Gastrocnemius medialis (tissue), 4 donors: Measurements from ENCODE around the gene ATP13A3. TPM values are rescaled to one million over a fixed set of nuclear protein-coding genes. Genes with fewer than 3 reads are reported as not detected.
"Not testable (repeated sequence)": the region's sequence is repeated elsewhere in the genome, so short reads cannot be mapped to it uniquely, and the experiment has no call there.

Experiments
- ATAC-seq, 2 donors: fragments of 150-250 bp; one replicate each; pipeline ENCODE4 v1.9.1; 2016
- DNase-seq, 2 donors: peaks; one replicate each; pipeline ENCODE4 v3.0.0-alpha.2; 2019
- H3K27ac ChIP-seq, 4 donors: fragments of 200-600 bp; sonication (generic); 1 replicate in 1 of 4; 2 replicates in 3 of 4; pipeline ENCODE4 v1.5.1; 2016 to 2018; ENCODE audit warnings: mild to moderate bottlenecking in 2 of 4, moderate library complexity in 1 of 4
- H3K27me3 ChIP-seq, 3 donors: fragments of 200-600 bp; sonication (generic) in 2 of 3; 1 replicate in 1 of 3; 2 replicates in 2 of 3; pipeline versions ENCODE4 v1.5.1 to v1.6.0; 2016 to 2019; ENCODE audit warnings: mild to moderate bottlenecking in 1 of 3, moderate library complexity in 1 of 3
- H3K36me3 ChIP-seq, 2 donors: fragments of 200-600 bp; sonication (generic) in 1 of 2; one replicate each; pipeline ENCODE4 v1.5.1; 2017 to 2018
- H3K4me1 ChIP-seq, 2 donors: fragments of 200-600 bp; sonication (generic) in 1 of 2; one replicate each; pipeline ENCODE4 v1.5.1; 2016 to 2017; ENCODE audit warnings: mild to moderate bottlenecking in 2 of 2
- H3K4me3 ChIP-seq, 4 donors: fragments of 200-600 bp; sonication (generic) in 3 of 4; 1 replicate in 1 of 4; 2 replicates in 3 of 4; pipeline ENCODE4 v1.5.1; 2016 to 2019; ENCODE audit warnings: mild to moderate bottlenecking in 2 of 4
- H3K9me3 ChIP-seq, 3 donors: fragments of 200-600 bp; sonication (generic) in 2 of 3; 1 replicate in 1 of 3; 2 replicates in 2 of 3; pipeline ENCODE4 v1.5.1; 2016 to 2019
- POLR2A ChIP-seq, 2 donors: fragments of 450-650 bp; IDR thresholded peaks; one replicate each; pipeline ENCODE4 v1.6.1; 2017; ENCODE audit warnings: antibody characterized with exemption in 2 of 2, mild to moderate bottlenecking in 2 of 2, moderate library complexity in 2 of 2
- in situ Hi-C, 4 donors: fragments of 200-750 bp; cut with MboI; loops; one replicate each; pipeline versions ENCODE4 v1.15.0 to v1.8.0; 2017; ENCODE audit warnings: low sequenced_read_pairs in 4 of 4
- intact Hi-C: fragments of 100-400 bp; cut with DNase I; formaldehyde crosslinking; loops from one replicate; pipeline ENCODE4 v1.15.1; 2023; ENCODE audit warnings: low total_unique reads
- total RNA-seq, 4 donors: library from RNA; depleted of rRNA; stranded (reverse); fragments of >200 nt; gene quantifications; one replicate each; pipeline versions ENCODE4 v1.1.0 to v1.2.3, GENCODE V29; 2016
- TF ChIP-seq, protein P1 (sequence below), 5 experiments: fragments of 450-650 bp in 3 of 5; fragments of 200-600 bp in 2 of 5; sonication (generic) in 2 of 5; IDR thresholded peaks in 4 of 5; conservative IDR thresholded peaks in 1 of 5; 1 replicate in 4 of 5; 2 replicates in 1 of 5; pipeline ENCODE4 v1.5.1; 2016 to 2019; ENCODE audit warnings: antibody characterized with exemption in 5 of 5, mild to moderate bottlenecking in 3 of 5, moderate library complexity in 3 of 5

Gene ATP13A3
- total RNA-seq, 4 donors from 2014 or later: 31.8 to 90.2 (median 57.3) TPM

DNA sequence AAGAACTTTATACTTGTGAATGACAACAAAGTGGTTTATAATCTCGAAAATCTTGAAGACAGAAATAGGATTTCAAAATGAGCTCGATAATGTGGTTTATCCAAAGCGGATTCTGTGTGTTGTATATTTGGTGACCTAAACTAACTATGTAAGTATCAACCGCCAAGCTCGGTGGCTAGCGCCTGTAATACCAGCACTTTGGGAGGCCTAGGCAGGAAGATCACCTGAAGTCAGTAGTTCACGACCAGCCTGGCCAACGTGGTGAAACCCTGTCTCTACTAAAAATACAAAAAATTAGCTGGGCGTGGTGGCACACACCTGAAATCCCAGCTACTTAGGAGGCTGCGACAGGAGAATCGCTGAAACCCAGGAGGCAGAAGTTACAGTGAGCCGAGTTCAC, 2.2 kb downstream of the ATP13A3 start:
- Histone ChIP-seq H3K9me3 (no peaks in the 10 kb centered on the region), H3K27ac (no peak overlapping the region), H3K27me3 (no peaks in the 10 kb centered on the region), H3K36me3 (peaks cover 0 to 3% of the 10 kb centered on the region in 2 donors), H3K4me3 (no peak overlapping the region), H3K4me1 (peaks cover 16 to 23% of the 10 kb centered on the region in 2 donors)
- TF ChIP-seq, protein P1, sequence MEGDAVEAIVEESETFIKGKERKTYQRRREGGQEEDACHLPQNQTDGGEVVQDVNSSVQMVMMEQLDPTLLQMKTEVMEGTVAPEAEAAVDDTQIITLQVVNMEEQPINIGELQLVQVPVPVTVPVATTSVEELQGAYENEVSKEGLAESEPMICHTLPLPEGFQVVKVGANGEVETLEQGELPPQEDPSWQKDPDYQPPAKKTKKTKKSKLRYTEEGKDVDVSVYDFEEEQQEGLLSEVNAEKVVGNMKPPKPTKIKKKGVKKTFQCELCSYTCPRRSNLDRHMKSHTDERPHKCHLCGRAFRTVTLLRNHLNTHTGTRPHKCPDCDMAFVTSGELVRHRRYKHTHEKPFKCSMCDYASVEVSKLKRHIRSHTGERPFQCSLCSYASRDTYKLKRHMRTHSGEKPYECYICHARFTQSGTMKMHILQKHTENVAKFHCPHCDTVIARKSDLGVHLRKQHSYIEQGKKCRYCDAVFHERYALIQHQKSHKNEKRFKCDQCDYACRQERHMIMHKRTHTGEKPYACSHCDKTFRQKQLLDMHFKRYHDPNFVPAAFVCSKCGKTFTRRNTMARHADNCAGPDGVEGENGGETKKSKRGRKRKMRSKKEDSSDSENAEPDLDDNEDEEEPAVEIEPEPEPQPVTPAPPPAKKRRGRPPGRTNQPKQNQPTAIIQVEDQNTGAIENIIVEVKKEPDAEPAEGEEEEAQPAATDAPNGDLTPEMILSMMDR (IDR thresholded peaks at IDR 0.05 in 4 of 5, conservative IDR thresholded peaks at IDR 0.05 in 1 of 5): no peak
- TF ChIP-seq POLR2A (IDR thresholded peaks at IDR 0.05): no peak
- in situ Hi-C loops: loop anchor here (5.0 kb wide), 3 partner anchors 98 to 108 kb away; no protein-coding TSS in a partner anchor
- ATAC-seq (no peak), DNase-seq (no peak)
- intact Hi-C loops: loop anchor here (5.0 to 10.0 kb wide), 3 partner anchors 188 to 350 kb away; partner anchors contain the start of genes HES1 and LSG1

DNA sequence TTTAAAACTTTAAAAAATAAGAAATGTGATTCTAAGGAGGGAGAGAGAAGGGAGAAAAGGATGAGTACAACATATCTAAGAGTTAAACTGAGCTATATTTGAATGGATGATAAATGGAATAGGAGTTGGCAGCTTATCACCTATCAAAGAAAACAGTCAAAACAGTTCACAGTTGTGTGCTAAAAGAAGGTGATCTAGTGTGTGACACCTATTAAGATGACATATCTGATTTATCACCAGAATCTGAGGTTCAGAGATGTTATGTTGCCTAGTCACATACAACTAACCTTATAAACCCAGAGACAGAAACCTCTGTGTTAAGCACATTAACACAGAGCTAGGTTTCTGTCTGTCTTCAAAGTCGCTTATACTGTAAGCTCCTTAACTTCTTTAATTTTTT, 3.0 kb downstream of the ATP13A3 start:
- Histone ChIP-seq H3K27ac (no peak overlapping the region), H3K27me3 (no peaks in the 10 kb centered on the region), H3K9me3 (no peaks in the 10 kb centered on the region), H3K36me3 (peaks cover 0 to 3% of the 10 kb centered on the region in 2 donors), H3K4me3 (no peak overlapping the region), H3K4me1 (peaks cover 16 to 23% of the 10 kb centered on the region in 2 donors)
- in situ Hi-C loops: loop anchor here (5.0 kb wide), 3 partner anchors 98 to 108 kb away; no protein-coding TSS in a partner anchor
- intact Hi-C loops: loop anchor here (10.0 kb wide), 2 partner anchors 209 to 349 kb away; partner anchors contain the start of gene HES1
- DNase-seq: no peak
- TF ChIP-seq, protein P1 (IDR thresholded peaks at IDR 0.05 in 4 of 5, conservative IDR thresholded peaks at IDR 0.05 in 1 of 5): no peak
- no peak for TF ChIP-seq POLR2A (IDR thresholded peaks at IDR 0.05)
- no peak for ATAC-seq

DNA sequence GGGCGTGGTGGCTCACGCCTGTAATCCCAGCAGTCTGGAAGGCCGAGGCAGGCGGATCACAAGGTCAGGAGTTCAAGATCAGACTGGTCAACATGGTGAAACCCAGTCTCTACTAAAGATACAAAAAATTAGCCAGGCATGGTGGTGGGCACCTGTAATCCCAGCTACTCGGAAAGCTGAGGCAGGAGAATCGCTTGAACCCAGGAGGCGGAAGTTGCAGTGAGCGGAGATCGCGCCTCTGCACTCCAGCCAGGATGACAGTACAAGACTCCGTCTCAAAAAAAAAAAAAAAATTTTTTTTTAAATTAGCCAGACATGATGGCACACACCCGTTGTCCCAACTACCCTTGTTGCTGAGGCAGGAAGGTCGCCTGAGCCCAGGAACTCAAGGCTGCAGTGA, 4.0 kb downstream of the ATP13A3 start:
- peaks cover 16 to 23% of the 10 kb centered on the region in 2 donors for H3K4me1 ChIP-seq
- not testable (repeated sequence) for ATAC-seq

DNA sequence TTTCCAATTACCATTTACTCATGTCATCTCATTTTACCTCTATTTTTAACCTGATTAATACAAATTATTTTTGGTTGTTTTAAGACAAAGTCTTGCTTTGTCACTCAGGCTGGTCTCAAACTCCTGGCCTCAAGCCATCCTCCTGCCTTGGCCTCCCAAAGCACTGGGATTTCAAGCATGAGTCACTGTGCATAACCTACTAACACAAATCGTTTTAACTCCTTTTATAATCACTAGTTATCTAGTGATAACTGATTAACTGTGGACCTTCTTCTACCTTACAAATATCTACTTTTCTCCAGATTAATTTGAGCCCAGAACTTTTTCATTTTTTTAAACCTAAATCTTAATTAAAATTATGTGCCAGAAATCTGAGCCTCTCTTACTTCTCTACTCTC, 4.6 kb downstream of the ATP13A3 start:
- TF ChIP-seq, protein P1 (IDR thresholded peaks at IDR 0.05 in 4 of 5, conservative IDR thresholded peaks at IDR 0.05 in 1 of 5): no peak
- no peak for TF ChIP-seq POLR2A (IDR thresholded peaks at IDR 0.05)
- H3K4me3 ChIP-seq: no peak overlapping the region
- H3K27ac ChIP-seq: no peak overlapping the region
- peaks cover 0 to 3% of the 10 kb centered on the region in 2 donors for H3K36me3 ChIP-seq
- H3K9me3 ChIP-seq: no peaks in the 10 kb centered on the region
- DNase-seq: no peak
- in situ Hi-C loops: loop anchor here (5.0 kb wide), 3 partner anchors 100 to 110 kb away; no protein-coding TSS in a partner anchor
- H3K27me3 ChIP-seq: no peaks in the 10 kb centered on the region
- peaks cover 14 to 19% of the 10 kb centered on the region in 2 donors for H3K4me1 ChIP-seq
- intact Hi-C loops: loop anchor here (10.0 kb wide), 2 partner anchors 207 to 347 kb away; partner anchors contain the start of gene HES1
- no peak for ATAC-seq

More for the DNA sequence above, 4.0 kb downstream of the ATP13A3 start:
- not testable (repeated sequence) for H3K9me3 ChIP-seq, H3K27me3 ChIP-seq, H3K36me3 ChIP-seq, DNase-seq, H3K4me3 ChIP-seq, H3K27ac ChIP-seq
- in situ Hi-C loops (loop anchor here (5.0 kb wide), 3 partner anchors 99 to 109 kb away; no protein-coding TSS in a partner anchor), intact Hi-C loops (loop anchor here (10.0 kb wide), 2 partner anchors 208 to 348 kb away; partner anchors contain the start of gene HES1)

DNA sequence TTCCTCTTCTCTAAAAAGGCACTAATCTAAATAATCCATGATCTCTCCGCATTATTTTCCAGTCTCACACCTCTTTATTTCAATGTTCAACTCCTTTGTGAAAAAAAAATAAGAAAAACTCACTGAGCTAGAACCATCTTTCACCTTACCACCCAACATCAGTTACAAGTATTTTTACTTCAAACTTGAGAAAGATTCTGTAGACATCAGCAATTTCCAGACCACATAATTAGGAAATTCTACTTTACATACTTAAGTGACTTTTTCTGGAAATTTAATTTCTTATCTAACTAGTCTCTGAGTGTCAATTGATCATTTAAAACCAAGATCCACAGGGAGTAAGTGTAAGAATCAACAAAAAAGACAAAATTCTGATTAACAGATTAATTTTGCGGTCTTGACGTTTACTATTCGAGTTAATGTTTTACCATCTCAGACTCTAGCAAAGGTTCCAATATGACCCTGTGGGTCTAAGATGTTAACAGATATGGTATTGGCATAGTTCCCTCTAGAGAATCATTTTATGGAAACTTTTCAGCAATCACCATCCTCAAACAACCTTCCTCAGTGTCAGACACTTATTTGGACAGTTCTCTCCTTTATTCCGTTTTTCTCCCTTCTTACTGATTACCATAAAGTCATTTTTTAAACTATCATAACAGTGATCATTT, 5.1 kb downstream of the ATP13A3 start:
- Histone ChIP-seq H3K36me3 (peaks cover 0 to 3% of the 10 kb centered on the region in 2 donors), H3K4me1 (peaks cover 17 to 25% of the 10 kb centered on the region in 2 donors), H3K27me3 (no peaks in the 10 kb centered on the region), H3K27ac (no peak overlapping the region), H3K9me3 (no peaks in the 10 kb centered on the region), H3K4me3 (no peak overlapping the region)
- TF ChIP-seq, protein P1 (IDR thresholded peaks at IDR 0.05 in 4 of 5, conservative IDR thresholded peaks at IDR 0.05 in 1 of 5): no peak
- TF ChIP-seq POLR2A (IDR thresholded peaks at IDR 0.05): no peak
- DNase-seq (no peak), ATAC-seq (no peak)
- intact Hi-C loops (loop anchor here (10.0 kb wide), 2 partner anchors 207 to 347 kb away; partner anchors contain the start of gene HES1), in situ Hi-C loops (loop anchor here (5.0 kb wide), 3 partner anchors 101 to 111 kb away; no protein-coding TSS in a partner anchor)
